Right atrium auricular region (tissue), 2 donors: ENCODE data around the gene THSD7B. TPM values are rescaled to one million over a fixed set of nuclear protein-coding genes. Genes with fewer than 3 reads are reported as not detected.

Experiments used
- DNase-seq: peaks from one replicate; pipeline ENCODE4 v3.0.0-alpha.2; 2019; ENCODE audit warnings: low spot score
- H3K27ac ChIP-seq, 2 donors: fragments of 200-600 bp; sonication (generic); 1 replicate in 1 of 2; 2 replicates in 1 of 2; pipeline ENCODE4 v1.5.1; 2016 to 2019
- H3K27me3 ChIP-seq, 2 donors: fragments of 200-600 bp; sonication (generic); one replicate each; pipeline versions ENCODE4 v1.5.1 to v1.6.0; 2017 to 2019
- H3K36me3 ChIP-seq: fragments of 200-600 bp; sonication (generic); one replicate; pipeline ENCODE4 v1.5.1; 2016
- H3K4me1 ChIP-seq, 2 donors: fragments of 200-600 bp; sonication (generic); one replicate each; pipeline versions ENCODE4 v1.5.1 to v1.6.0; 2017 to 2019
- H3K4me3 ChIP-seq, 2 donors: fragments of 200-600 bp; sonication (generic); 1 replicate in 1 of 2; 2 replicates in 1 of 2; pipeline ENCODE4 v1.5.1; 2017 to 2019; ENCODE audit warnings: mild to moderate bottlenecking in 1 of 2, moderate library complexity in 1 of 2
- H3K9me3 ChIP-seq, 2 donors: fragments of 200-600 bp; sonication (generic); one replicate each; pipeline ENCODE4 v1.5.1; 2019
- total RNA-seq, 2 donors: library from RNA; depleted of rRNA; stranded (reverse); fragments of >200 nt; gene quantifications; one replicate each; pipeline ENCODE4 v1.1.0, GENCODE V29; 2016
- TF ChIP-seq, protein P1 (sequence below), 2 donors: fragments of 200-600 bp; sonication (generic); IDR thresholded peaks; one replicate each; pipeline ENCODE4 v1.5.1; 2019; ENCODE audit warnings: antibody characterized with exemption in 2 of 2

Gene THSD7B
- total RNA-seq, 2 donors from 2014 or later, result 0.07 to 0.08 TPM

DNA sequence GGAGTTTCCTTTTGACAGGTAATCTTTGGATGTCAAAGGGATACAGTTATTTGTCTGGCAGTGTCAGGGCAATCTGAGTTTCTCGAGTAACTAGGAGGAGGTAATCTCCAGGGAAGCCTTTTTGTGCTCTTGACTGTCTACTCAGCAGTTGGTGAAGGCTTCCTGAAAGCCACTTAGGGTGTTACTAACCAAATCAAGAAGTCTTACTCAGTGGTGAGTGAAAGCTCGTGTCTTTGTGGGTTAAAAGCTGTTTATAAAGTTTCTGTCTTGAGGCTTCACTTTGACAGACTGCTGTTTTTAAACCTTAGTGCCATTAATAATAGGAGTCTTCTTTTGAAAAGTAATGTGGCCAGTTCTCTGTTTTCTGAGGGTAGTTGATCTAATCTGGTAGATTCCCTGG is 1.7 kb downstream of the THSD7B start:
- no peak for DNase-seq
- Histone ChIP-seq H3K27me3 (peaks cover 0 to 7% of the 10 kb centered on the region in 2 donors), H3K27ac (no peak overlapping the region), H3K4me1 (peaks cover 0 to 24% of the 10 kb centered on the region in 2 donors), H3K4me3 (no peak overlapping the region), H3K9me3 (no peaks in the 10 kb centered on the region), H3K36me3 (no peaks in the 10 kb centered on the region)
- TF ChIP-seq, protein P1, sequence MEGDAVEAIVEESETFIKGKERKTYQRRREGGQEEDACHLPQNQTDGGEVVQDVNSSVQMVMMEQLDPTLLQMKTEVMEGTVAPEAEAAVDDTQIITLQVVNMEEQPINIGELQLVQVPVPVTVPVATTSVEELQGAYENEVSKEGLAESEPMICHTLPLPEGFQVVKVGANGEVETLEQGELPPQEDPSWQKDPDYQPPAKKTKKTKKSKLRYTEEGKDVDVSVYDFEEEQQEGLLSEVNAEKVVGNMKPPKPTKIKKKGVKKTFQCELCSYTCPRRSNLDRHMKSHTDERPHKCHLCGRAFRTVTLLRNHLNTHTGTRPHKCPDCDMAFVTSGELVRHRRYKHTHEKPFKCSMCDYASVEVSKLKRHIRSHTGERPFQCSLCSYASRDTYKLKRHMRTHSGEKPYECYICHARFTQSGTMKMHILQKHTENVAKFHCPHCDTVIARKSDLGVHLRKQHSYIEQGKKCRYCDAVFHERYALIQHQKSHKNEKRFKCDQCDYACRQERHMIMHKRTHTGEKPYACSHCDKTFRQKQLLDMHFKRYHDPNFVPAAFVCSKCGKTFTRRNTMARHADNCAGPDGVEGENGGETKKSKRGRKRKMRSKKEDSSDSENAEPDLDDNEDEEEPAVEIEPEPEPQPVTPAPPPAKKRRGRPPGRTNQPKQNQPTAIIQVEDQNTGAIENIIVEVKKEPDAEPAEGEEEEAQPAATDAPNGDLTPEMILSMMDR (IDR thresholded peaks at IDR 0.05), result no peak

GRCh38 chr2:136769871-136770270 is 4.5 kb downstream of the THSD7B start:
- Histone ChIP-seq H3K9me3 (no peaks in the 10 kb centered on the region), H3K36me3 (no peaks in the 10 kb centered on the region), H3K27me3 (peaks cover 0 to 7% of the 10 kb centered on the region in 2 donors), H3K4me3 (no peak overlapping the region), H3K27ac (no peak overlapping the region), H3K4me1 (peaks cover 0 to 18% of the 10 kb centered on the region in 2 donors)
- TF ChIP-seq, protein P1 (IDR thresholded peaks at IDR 0.05), result no peak
- no peak for DNase-seq

GRCh38 chr2:136770384-136770783 is 5.0 kb downstream of the THSD7B start:
- no peaks in the 10 kb centered on the region for H3K36me3 ChIP-seq
- TF ChIP-seq, protein P1 (IDR thresholded peaks at IDR 0.05), result no peak
- DNase-seq, result no peak
- no peaks in the 10 kb centered on the region for H3K9me3 ChIP-seq
- peaks cover 0 to 14% of the 10 kb centered on the region in 2 donors for H3K4me1 ChIP-seq
- no peak overlapping the region for H3K4me3 ChIP-seq
- peaks cover 0 to 7% of the 10 kb centered on the region in 2 donors for H3K27me3 ChIP-seq
- no peak overlapping the region for H3K27ac ChIP-seq

- no peaks in the 10 kb centered on the region for H3K27me3 ChIP-seq
- H3K36me3 ChIP-seq, result no peaks in the 10 kb centered on the region
- DNase-seq, result no peak
- no peak overlapping the region for H3K4me3 ChIP-seq
- no peaks in the 10 kb centered on the region for H3K9me3 ChIP-seq
- no peaks in the 10 kb centered on the region for H3K4me1 ChIP-seq
- H3K27ac ChIP-seq, result no peak overlapping the region
- TF ChIP-seq, protein P1 (IDR thresholded peaks at IDR 0.05), result no peak
Measured at GRCh38 chr2:136777391-136777790, 12.0 kb downstream of the THSD7B start.

GRCh38 chr2:136783856-136784255 is 18.5 kb downstream of the THSD7B start:
- H3K4me1 ChIP-seq, result no peaks in the 10 kb centered on the region
- H3K36me3 ChIP-seq, result no peaks in the 10 kb centered on the region
- no peak overlapping the region for H3K27ac ChIP-seq
- no peaks in the 10 kb centered on the region for H3K9me3 ChIP-seq
- no peak for DNase-seq
- TF ChIP-seq, protein P1 (IDR thresholded peaks at IDR 0.05), result no peak
- H3K4me3 ChIP-seq, result no peak overlapping the region
- no peaks in the 10 kb centered on the region for H3K27me3 ChIP-seq

GRCh38 chr2:136785215-136785614 is 19.9 kb downstream of the THSD7B start:
- Histone ChIP-seq H3K27me3 (no peaks in the 10 kb centered on the region), H3K4me1 (no peaks in the 10 kb centered on the region), H3K36me3 (no peaks in the 10 kb centered on the region), H3K4me3 (no peak overlapping the region), H3K9me3 (no peaks in the 10 kb centered on the region), H3K27ac (no peak overlapping the region)
- TF ChIP-seq, protein P1 (IDR thresholded peaks at IDR 0.05), result no peak
- DNase-seq, result no peak
